ENCODE results near the gene AUNIP.

The AUNIP gene

DNA sequence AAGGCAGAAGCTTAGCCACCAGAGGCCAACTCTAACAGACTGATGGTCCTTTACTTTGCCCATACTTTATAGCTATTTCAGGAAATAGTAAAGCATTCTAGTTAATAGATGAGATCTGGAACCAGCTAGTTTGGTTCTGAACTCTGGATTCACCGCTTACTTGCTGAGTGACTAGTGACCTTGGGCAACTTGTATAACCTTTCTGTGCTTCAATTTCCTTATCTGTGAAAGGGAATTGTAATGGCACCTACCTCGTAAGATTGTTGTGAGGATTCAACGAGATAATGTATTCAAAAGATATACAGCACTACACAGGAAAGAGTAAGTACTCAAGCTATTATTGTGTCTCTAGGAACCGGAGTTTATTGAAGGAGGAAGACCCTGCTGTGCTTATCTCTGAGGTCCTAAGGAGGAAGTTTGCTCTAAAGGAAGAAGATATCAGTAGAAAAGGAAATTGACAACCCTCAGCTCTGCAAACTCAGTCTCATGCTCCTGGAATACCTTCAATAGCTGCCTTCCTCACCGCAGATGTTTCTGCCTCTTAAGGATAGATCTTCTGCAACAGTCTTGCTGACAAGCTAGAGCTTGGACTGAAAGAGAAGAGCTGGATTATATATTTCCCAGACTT is 27.6 kb downstream of the AUNIP start:
- DNase-seq (ENCODE audit: low read depth) = peak; percentile 26
- TF ChIP-seq, protein P1, sequence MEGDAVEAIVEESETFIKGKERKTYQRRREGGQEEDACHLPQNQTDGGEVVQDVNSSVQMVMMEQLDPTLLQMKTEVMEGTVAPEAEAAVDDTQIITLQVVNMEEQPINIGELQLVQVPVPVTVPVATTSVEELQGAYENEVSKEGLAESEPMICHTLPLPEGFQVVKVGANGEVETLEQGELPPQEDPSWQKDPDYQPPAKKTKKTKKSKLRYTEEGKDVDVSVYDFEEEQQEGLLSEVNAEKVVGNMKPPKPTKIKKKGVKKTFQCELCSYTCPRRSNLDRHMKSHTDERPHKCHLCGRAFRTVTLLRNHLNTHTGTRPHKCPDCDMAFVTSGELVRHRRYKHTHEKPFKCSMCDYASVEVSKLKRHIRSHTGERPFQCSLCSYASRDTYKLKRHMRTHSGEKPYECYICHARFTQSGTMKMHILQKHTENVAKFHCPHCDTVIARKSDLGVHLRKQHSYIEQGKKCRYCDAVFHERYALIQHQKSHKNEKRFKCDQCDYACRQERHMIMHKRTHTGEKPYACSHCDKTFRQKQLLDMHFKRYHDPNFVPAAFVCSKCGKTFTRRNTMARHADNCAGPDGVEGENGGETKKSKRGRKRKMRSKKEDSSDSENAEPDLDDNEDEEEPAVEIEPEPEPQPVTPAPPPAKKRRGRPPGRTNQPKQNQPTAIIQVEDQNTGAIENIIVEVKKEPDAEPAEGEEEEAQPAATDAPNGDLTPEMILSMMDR (conservative IDR thresholded peaks at IDR 0.05; ENCODE audit: low read depth, low read length) = no peak
- no peak overlapping the region for H3K4me3 ChIP-seq (ENCODE audit: low read depth, low read length)

DNA sequence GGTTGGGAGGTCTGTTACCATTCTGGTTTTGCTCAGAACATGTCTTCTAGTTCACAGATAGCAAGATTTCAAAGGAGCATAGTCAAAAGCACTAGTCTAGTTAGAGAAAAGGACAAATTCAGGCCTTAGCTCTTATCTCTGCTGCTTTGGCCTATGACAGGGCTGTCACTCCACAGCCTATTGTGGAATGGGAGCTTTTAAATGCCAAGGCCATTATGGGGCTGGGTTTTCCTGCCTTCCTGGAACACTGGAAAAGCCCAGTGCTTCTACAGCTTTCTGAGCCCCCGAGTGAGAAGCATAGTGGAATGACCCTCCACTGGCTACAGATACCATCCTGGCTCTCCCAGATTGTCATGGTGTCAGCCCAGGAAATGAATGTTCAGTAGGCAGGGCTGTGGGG is 30.2 kb downstream of the AUNIP start:
- no peak for DNase-seq (ENCODE audit: low read depth)
- no peak overlapping the region for H3K4me3 ChIP-seq (ENCODE audit: low read depth, low read length)
- TF ChIP-seq, protein P1 (conservative IDR thresholded peaks at IDR 0.05; ENCODE audit: low read depth, low read length) = no peak

DNA sequence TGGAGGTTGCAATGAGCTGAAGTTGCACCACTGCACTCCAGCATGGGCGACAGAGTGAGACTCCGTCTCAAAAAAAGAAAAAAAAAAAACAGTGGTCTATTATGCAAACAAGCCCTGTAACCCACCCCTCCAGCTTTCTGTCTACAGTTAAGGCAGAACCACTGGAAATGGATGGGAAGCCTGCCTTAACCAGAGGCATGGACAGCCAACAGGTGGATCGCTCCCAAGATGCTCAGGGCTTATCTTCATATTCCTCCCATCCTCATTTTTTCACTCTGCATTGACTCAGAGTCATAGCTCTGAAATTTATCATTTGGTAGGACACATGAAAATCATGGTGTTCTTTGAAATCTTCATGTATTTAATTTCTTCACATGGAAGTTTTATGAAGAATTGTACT is 30.8 kb downstream of the AUNIP start:
- DNase-seq (ENCODE audit: low read depth) = no peak
- no peak overlapping the region for H3K4me3 ChIP-seq (ENCODE audit: low read depth, low read length)
- TF ChIP-seq, protein P1 (conservative IDR thresholded peaks at IDR 0.05; ENCODE audit: low read depth, low read length) = no peak

DNA sequence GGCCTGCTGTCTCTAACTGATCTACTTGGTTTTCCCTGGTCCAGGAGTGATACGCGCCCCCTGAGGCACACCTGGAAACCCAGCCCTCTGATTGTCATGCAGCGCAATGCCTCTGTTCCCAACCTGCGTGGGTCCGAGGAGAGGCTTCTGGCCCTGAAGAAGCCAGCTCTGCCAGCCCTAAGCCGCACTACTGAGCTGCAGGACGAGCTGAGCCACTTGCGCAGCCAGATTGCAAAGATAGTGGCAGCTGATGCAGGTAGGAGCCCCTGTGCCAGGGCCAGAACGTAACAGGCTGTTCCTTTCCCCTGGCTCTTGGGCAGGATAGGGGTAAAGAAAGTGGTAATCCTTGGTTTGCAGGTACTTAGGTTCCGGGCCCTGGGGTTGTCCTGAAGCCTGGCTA is 32.7 kb downstream of the AUNIP start:
- TF ChIP-seq, protein P1 (conservative IDR thresholded peaks at IDR 0.05; ENCODE audit: low read depth, low read length) = no peak
- H3K4me3 ChIP-seq (ENCODE audit: low read depth, low read length) = no peak overlapping the region

DNA sequence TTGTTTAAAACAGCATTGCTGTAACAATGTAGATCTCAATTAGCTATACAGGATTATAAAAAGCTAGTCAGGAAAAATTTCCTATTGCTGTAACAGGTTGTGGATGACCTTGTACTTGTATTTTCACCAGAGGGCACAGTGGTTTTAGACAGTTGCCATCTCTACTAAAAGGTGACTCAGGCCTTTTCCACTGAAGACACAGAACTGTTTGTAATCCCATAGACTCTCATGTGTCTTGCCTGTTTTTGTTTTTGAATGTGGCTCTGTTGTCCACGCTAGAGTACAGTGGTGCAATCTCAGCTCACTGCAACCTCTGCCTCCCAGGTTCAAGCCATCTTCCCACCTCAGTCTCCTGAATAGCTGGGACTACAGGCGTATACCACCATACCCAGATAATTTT is 33.7 kb downstream of the AUNIP start:
- TF ChIP-seq, protein P1 (conservative IDR thresholded peaks at IDR 0.05; ENCODE audit: low read depth, low read length) = no peak
- no peak for DNase-seq (ENCODE audit: low read depth)
- H3K4me3 ChIP-seq (ENCODE audit: low read depth, low read length) = no peak overlapping the region

More for the DNA sequence above, 32.7 kb downstream of the AUNIP start:
- DNase-seq (ENCODE audit: low read depth) = no peak

DNA sequence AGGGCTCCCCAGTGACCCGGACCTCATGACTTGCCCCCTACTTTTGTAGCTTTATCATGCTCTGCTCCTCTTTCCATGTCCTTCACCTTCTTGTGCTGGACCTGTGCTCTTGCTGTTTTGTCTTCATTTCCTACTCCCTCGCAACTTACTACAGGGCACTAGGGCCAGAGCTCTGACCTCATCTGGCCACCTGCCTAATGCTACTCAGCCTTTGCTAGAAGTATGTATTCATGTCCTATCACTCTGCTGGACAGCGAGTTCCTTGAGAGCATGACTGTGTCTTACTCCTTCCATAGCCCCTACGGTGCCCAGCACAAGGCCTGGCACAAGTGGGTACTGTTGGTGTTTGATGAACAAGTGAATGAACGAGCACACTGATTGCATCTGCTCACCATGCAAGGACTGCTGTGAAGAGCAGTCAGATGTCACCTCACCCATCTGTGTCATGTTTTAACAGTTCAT is 37.6 kb downstream of the AUNIP start:
- H3K4me3 ChIP-seq (ENCODE audit: low read depth, low read length) = peak overlapping the region; percentile 92
- peak; percentile 51 for DNase-seq (ENCODE audit: low read depth)
- TF ChIP-seq, protein P1 (conservative IDR thresholded peaks at IDR 0.05; ENCODE audit: low read depth, low read length) = no peak

DNA sequence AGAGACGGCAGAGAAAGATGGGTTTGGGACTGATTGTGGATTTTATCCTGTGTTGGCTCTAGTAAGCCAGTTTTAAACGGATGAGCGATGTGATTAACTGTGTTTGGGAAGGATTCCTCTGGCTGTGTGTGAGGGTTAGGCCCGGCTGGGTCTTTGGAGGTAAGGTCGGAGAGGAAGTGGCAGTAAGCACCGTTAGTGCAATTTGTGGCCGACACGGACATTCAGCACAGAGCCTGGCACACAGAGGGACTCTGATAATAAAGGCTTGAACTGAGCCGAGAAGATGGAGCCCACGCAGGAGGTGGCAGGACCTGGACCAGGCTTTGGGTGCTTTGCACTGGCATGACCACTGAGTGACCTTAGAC is 38.2 kb downstream of the AUNIP start:
- DNase-seq (ENCODE audit: low read depth) = no peak
- TF ChIP-seq, protein P1 (conservative IDR thresholded peaks at IDR 0.05; ENCODE audit: low read depth, low read length) = no peak
- peak overlapping the region; percentile 92 for H3K4me3 ChIP-seq (ENCODE audit: low read depth, low read length)

All from choroid plexus epithelial cell (primary cell).